H9 (cell line): ENCODE data around the gene BAX. TPM values are rescaled to one million over a fixed set of nuclear protein-coding genes. Genes with fewer than 3 reads are reported as not detected.

Experiments used
- DNase-seq: peaks from one replicate; pipeline ENCODE4 v3.0.0-alpha.2; 2017
- H2AFZ ChIP-seq: one replicate; pipeline ENCODE4 v1.6.1; 2013; ENCODE audit warnings: mild to moderate bottlenecking, low read length, control low read depth, moderate library complexity
- H2AK5ac ChIP-seq: 2 replicates; pipeline ENCODE4 v1.6.1; 2013; ENCODE audit warnings: low read length, control low read depth, mixed read lengths; ENCODE audit not compliant: insufficient read length
- H2BK120ac ChIP-seq: one replicate; pipeline ENCODE4 v1.6.1; 2013; ENCODE audit warnings: low read depth, mild to moderate bottlenecking, low read length, control low read depth, inconsistent platforms; ENCODE audit not compliant: poor library complexity, severe bottlenecking
- H2BK12ac ChIP-seq: 2 replicates; pipeline ENCODE4 v1.6.1; 2013; ENCODE audit warnings: low read length, control low read depth, mixed read lengths, low read depth; ENCODE audit not compliant: insufficient read length
- H2BK15ac ChIP-seq: 2 replicates; pipeline ENCODE4 v1.6.1; 2013; ENCODE audit warnings: low read depth, low read length, control low read depth
- H2BK20ac ChIP-seq: one replicate; pipeline ENCODE4 v1.6.1; 2013; ENCODE audit warnings: low read depth, mild to moderate bottlenecking, low read length, control low read depth, inconsistent platforms; ENCODE audit not compliant: poor library complexity, severe bottlenecking
- H2BK5ac ChIP-seq: 2 replicates; pipeline ENCODE4 v1.6.1; 2013; ENCODE audit warnings: low read length, control low read depth, mixed read lengths; ENCODE audit not compliant: insufficient read length
- H3K14ac ChIP-seq: 2 replicates; pipeline ENCODE4 v1.6.1; 2013; ENCODE audit warnings: low read length, control low read depth; ENCODE audit not compliant: insufficient read depth
- H3K18ac ChIP-seq: 2 replicates; pipeline ENCODE4 v1.6.1; 2013; ENCODE audit warnings: low read depth, mild to moderate bottlenecking, mixed read lengths, low read length, control low read depth; ENCODE audit not compliant: insufficient read length
- H3K23ac ChIP-seq: 2 replicates; pipeline ENCODE4 v1.6.1; 2013; ENCODE audit warnings: low read length, control low read depth, mixed read lengths, low read depth; ENCODE audit not compliant: insufficient read length
- H3K23me2 ChIP-seq: 2 replicates; pipeline ENCODE4 v1.6.1; 2013; ENCODE audit warnings: low read depth, mild to moderate bottlenecking, mixed read lengths, low read length, control low read depth; ENCODE audit not compliant: insufficient read length, poor library complexity, severe bottlenecking
- H3K27ac ChIP-seq: 2 replicates; pipeline ENCODE4 v1.5.1; 2013; ENCODE audit warnings: low read length, control low read depth, mixed read lengths, low read depth; ENCODE audit not compliant: insufficient read length
- H3K27me3 ChIP-seq: 2 replicates; pipeline ENCODE4 v1.6.1; 2013; ENCODE audit warnings: low read length, control low read depth, inconsistent platforms; ENCODE audit not compliant: insufficient read depth
- H3K4ac ChIP-seq: 2 replicates; pipeline ENCODE4 v1.6.1; 2013; ENCODE audit warnings: low read depth, mild to moderate bottlenecking, control low read depth, inconsistent platforms, low read length, moderate library complexity
- H3K4me1 ChIP-seq: 2 replicates; pipeline ENCODE4 v1.6.1; 2013; ENCODE audit warnings: low read length, control low read depth, inconsistent platforms; ENCODE audit not compliant: insufficient read depth
- H3K4me2 ChIP-seq: 2 replicates; pipeline ENCODE4 v1.6.1; 2013; ENCODE audit warnings: low read length, control low read depth, mixed read lengths; ENCODE audit not compliant: insufficient read length, insufficient read depth
- H3K56ac ChIP-seq: 2 replicates; pipeline ENCODE4 v1.6.1; 2013; ENCODE audit warnings: low read depth, mild to moderate bottlenecking, mixed read lengths, low read length, control low read depth; ENCODE audit not compliant: insufficient read length
- H3K79me1 ChIP-seq: 2 replicates; pipeline ENCODE4 v1.6.1; 2013; ENCODE audit warnings: low read depth, mild to moderate bottlenecking, moderate library complexity, low read length, control low read depth, inconsistent platforms; ENCODE audit not compliant: insufficient read depth, poor library complexity, severe bottlenecking
- H3K79me2 ChIP-seq: 2 replicates; pipeline ENCODE4 v1.6.1; 2013; ENCODE audit warnings: low read length, control low read depth, inconsistent platforms; ENCODE audit not compliant: insufficient read depth
- H3K9ac ChIP-seq: 2 replicates; pipeline ENCODE4 v1.6.1; 2013; ENCODE audit warnings: low read length, control low read depth, mixed read lengths; ENCODE audit not compliant: insufficient read length; ENCODE audit errors: extremely low read depth
- H3K9me3 ChIP-seq: one replicate; pipeline ENCODE4 v1.6.1; 2013; ENCODE audit warnings: low read depth, low read length, inconsistent platforms; ENCODE audit not compliant: control insufficient read depth
- H3T11ph ChIP-seq: one replicate; pipeline ENCODE4 v1.6.1; 2013; ENCODE audit warnings: mild to moderate bottlenecking, low read length, control low read depth, inconsistent platforms
- H4K20me1 ChIP-seq: one replicate; pipeline ENCODE4 v1.6.1; 2013; ENCODE audit not compliant: control insufficient read depth, insufficient read length, insufficient read depth
- H4K5ac ChIP-seq: 2 replicates; pipeline ENCODE4 v1.6.1; 2013; ENCODE audit warnings: low read depth, mild to moderate bottlenecking, mixed read lengths, low read length, control low read depth; ENCODE audit not compliant: insufficient read length
- H4K8ac ChIP-seq: replicated peaks from 2 replicates; pipeline ENCODE4 v1.6.1; 2013; ENCODE audit warnings: low read length, control low read depth, mixed read lengths, low read depth; ENCODE audit not compliant: insufficient read length
- H4K91ac ChIP-seq: 2 replicates; pipeline ENCODE4 v1.6.1; 2013; ENCODE audit warnings: low read depth, mild to moderate bottlenecking, moderate library complexity, mixed read lengths, low read length, control low read depth; ENCODE audit not compliant: insufficient read length
- H3K27ac Mint-ChIP-seq, 3 experiments: 2 replicates in 2 of 3; 3 replicates in 1 of 3; pipeline ENCODE4 v1.8.0; 2020 to 2021; ENCODE audit warnings: mixed read lengths in 3 of 3, mild to moderate bottlenecking in 1 of 3, moderate library complexity in 1 of 3
- H3K27me3 Mint-ChIP-seq: 2 replicates; pipeline ENCODE4 v1.8.0; 2021; ENCODE audit warnings: low read depth, mild to moderate bottlenecking, moderate library complexity, mixed read lengths
- H3K36me3 Mint-ChIP-seq, 3 experiments: 2 replicates in 2 of 3; 3 replicates in 1 of 3; pipeline ENCODE4 v1.8.0; 2020 to 2021; ENCODE audit warnings: low read depth in 3 of 3, mixed read lengths in 3 of 3; ENCODE audit not compliant: insufficient read depth in 1 of 3
- H3K4me1 Mint-ChIP-seq, 2 experiments: 2 replicates each; pipeline ENCODE4 v1.8.0; 2020; ENCODE audit warnings: mixed read lengths in 2 of 2
- H3K4me3 Mint-ChIP-seq, 2 experiments: 2 replicates in 1 of 2; 3 replicates in 1 of 2; pipeline ENCODE4 v1.8.0; 2020 to 2021; ENCODE audit warnings: mild to moderate bottlenecking in 2 of 2, mixed read lengths in 2 of 2, moderate library complexity in 1 of 2
- H3K9me3 Mint-ChIP-seq, 2 experiments: 2 replicates in 1 of 2; 3 replicates in 1 of 2; pipeline ENCODE4 v1.8.0; 2020; ENCODE audit warnings: mild to moderate bottlenecking in 2 of 2, mixed read lengths in 2 of 2, moderate library complexity in 1 of 2
- WGBS: extraction: QIAGEN DNeasy Blood & Tissue Kit; methylation state at CpG from one replicate; pipeline ENCODE4 v1.1.7; 2013; ENCODE audit warnings: missing lambda C conversion rate, low lambda C conversion rate, mixed read lengths; ENCODE audit not compliant: insufficient read length; ENCODE audit errors: extremely low coverage; 5-methylcytosine and 5-hydroxymethylcytosine counted together
- total RNA-seq: library from RNA; stranded (reverse); gene quantifications from 2 replicates; pipeline ENCODE4 v1.2.1, GENCODE V29; 2021
- TF ChIP-seq, protein P1 (sequence below): fragments of 200-600 bp; sonication (generic); conservative IDR thresholded peaks from 3 replicates; pipeline ENCODE4 v1.8.0; 2021; ENCODE audit warnings: antibody characterized with exemption, mild to moderate bottlenecking

BAX gene
- total RNA-seq, 1 experiment from 2014 or later = 310 TPM

GRCh38 chr19:48934837-48935236 lies 19.8 kb upstream of the BAX start:
- H3K23me2 ChIP-seq = peaks cover 4% of the 10 kb centered on the region
- H3K9me3 ChIP-seq = no peaks in the 10 kb centered on the region
- DNase-seq = peak; percentile 55
- H2BK15ac ChIP-seq = no peak overlapping the region
- no peak overlapping the region for H4K91ac ChIP-seq
- peaks cover 0 to 9% (median 4%) of the 10 kb centered on the region in 3 experiments; a peak in 3 of 7 replicates for H3K36me3 Mint-ChIP-seq
- no peak overlapping the region for H3K4me2 ChIP-seq
- peaks cover 12 to 20% of the 10 kb centered on the region in 2 experiments for H3K4me1 Mint-ChIP-seq
- H3K9me3 Mint-ChIP-seq = no peaks in the 10 kb centered on the region; a peak in 1 of 5 replicates
- peak overlapping the region in 1 of 2 experiments; percentile 90; a peak in 1 of 5 replicates for H3K4me3 Mint-ChIP-seq
- no peak overlapping the region for H3K27ac ChIP-seq
- H3K4me1 ChIP-seq = no peaks in the 10 kb centered on the region
- no peak overlapping the region for H3K56ac ChIP-seq
- TF ChIP-seq, protein P1, sequence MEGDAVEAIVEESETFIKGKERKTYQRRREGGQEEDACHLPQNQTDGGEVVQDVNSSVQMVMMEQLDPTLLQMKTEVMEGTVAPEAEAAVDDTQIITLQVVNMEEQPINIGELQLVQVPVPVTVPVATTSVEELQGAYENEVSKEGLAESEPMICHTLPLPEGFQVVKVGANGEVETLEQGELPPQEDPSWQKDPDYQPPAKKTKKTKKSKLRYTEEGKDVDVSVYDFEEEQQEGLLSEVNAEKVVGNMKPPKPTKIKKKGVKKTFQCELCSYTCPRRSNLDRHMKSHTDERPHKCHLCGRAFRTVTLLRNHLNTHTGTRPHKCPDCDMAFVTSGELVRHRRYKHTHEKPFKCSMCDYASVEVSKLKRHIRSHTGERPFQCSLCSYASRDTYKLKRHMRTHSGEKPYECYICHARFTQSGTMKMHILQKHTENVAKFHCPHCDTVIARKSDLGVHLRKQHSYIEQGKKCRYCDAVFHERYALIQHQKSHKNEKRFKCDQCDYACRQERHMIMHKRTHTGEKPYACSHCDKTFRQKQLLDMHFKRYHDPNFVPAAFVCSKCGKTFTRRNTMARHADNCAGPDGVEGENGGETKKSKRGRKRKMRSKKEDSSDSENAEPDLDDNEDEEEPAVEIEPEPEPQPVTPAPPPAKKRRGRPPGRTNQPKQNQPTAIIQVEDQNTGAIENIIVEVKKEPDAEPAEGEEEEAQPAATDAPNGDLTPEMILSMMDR = peak; percentile 48; the same call in 2 of the 3 replicates
- no peak overlapping the region for H3K4ac ChIP-seq
- H3T11ph ChIP-seq = no peak overlapping the region
- H3K9ac ChIP-seq = no peak overlapping the region
- H3K27me3 Mint-ChIP-seq = peaks cover 40% of the 10 kb centered on the region
- no peak overlapping the region for H2AFZ ChIP-seq
- no peaks in the 10 kb centered on the region for H4K20me1 ChIP-seq
- no peaks in the 10 kb centered on the region for H3K27me3 ChIP-seq
- H4K8ac ChIP-seq = no peak overlapping the region
- H3K27ac Mint-ChIP-seq = no peak overlapping the region; a peak in 1 of 7 replicates
- H2AK5ac ChIP-seq = no peak overlapping the region
- no peak overlapping the region for H2BK5ac ChIP-seq
- no peak overlapping the region for H3K23ac ChIP-seq
- H3K18ac ChIP-seq = no peak overlapping the region
- H3K79me1 ChIP-seq = no peaks in the 10 kb centered on the region
- no peak overlapping the region for H3K14ac ChIP-seq
- no peaks in the 10 kb centered on the region for H3K79me2 ChIP-seq
- H2BK120ac ChIP-seq = no peak overlapping the region
- no peak overlapping the region for H2BK20ac ChIP-seq
- no peak overlapping the region for H2BK12ac ChIP-seq
- WGBS = no CpG with 5 or more reads among the region's 19 CpGs
- H4K5ac ChIP-seq = no peak overlapping the region
